WTC11 (cell line): Measurements from ENCODE around the gene PKHD1. TPM values are rescaled to one million over a fixed set of nuclear protein-coding genes. Genes with fewer than 3 reads are reported as not detected.

Experiments used
- ATAC-seq: fragments of 200-7000 bp; cut with Tn5 transposase; 2 replicates; pipeline ENCODE4 v1.10.0; 2021; ENCODE audit warnings: mild to moderate bottlenecking, moderate library complexity
- CTCF ChIA-PET: fragments of 300-600 bp; sonication (Branson Sonifier 250); formaldehyde crosslinking; loops from one replicate; lab custom pipeline; 2021; ENCODE audit warnings: antibody characterized with exemption; lab: Charles Lee
- POLR2A ChIA-PET: fragments of 350-600 bp; sonication (Branson Sonifier 250); formaldehyde crosslinking; loops from one replicate; lab custom pipeline; 2021; ENCODE audit warnings: antibody characterized with exemption; lab: Charles Lee
- DNase-seq: peaks from one replicate; pipeline ENCODE4 v3.0.0; 2021; ENCODE audit warnings: low spot score
- H3K27ac Mint-ChIP-seq: 2 replicates; pipeline ENCODE4 v1.8.0; 2021; ENCODE audit warnings: mixed read lengths
- H3K27me3 Mint-ChIP-seq: 2 replicates; pipeline ENCODE4 v1.8.0; 2021; ENCODE audit warnings: low read depth, mild to moderate bottlenecking, moderate library complexity, mixed read lengths
- H3K36me3 Mint-ChIP-seq: 2 replicates; pipeline ENCODE4 v1.8.0; 2021; ENCODE audit warnings: mixed read lengths
- H3K4me1 Mint-ChIP-seq: 2 replicates; pipeline ENCODE4 v1.8.0; 2022; ENCODE audit warnings: mixed read lengths
- H3K4me3 Mint-ChIP-seq: 2 replicates; pipeline ENCODE4 v1.8.0; 2021; ENCODE audit warnings: mild to moderate bottlenecking, moderate library complexity, mixed read lengths
- H3K9me3 Mint-ChIP-seq: 2 replicates; pipeline ENCODE4 v1.8.0; 2021; ENCODE audit warnings: mixed read lengths
- ATF3 ChIP-seq: sonication (generic); formaldehyde crosslinking; conservative IDR thresholded peaks from 2 replicates; pipeline ENCODE4 v1.8.1; 2022; ENCODE audit warnings: mild to moderate bottlenecking, missing genetic modification reagents
- E2F4 ChIP-seq: sonication (generic); formaldehyde crosslinking; IDR thresholded peaks from 2 replicates; pipeline ENCODE4 v1.8.1; 2022; ENCODE audit warnings: low read depth, mild to moderate bottlenecking, moderate library complexity, missing genetic modification reagents, borderline replicate concordance
- HMGXB4 ChIP-seq: sonication (generic); formaldehyde crosslinking; IDR thresholded peaks from 2 replicates; pipeline ENCODE4 v1.8.1; 2023; ENCODE audit warnings: mild to moderate bottlenecking, moderate library complexity, missing genetic modification reagents
- JAZF1 ChIP-seq: fragments of 250-450 bp; sonication (Bioruptor Pico); IDR thresholded peaks from 2 replicates; pipeline ENCODE4 v1.9.0; 2021; ENCODE audit warnings: moderate library complexity, mild to moderate bottlenecking, inconsistent platforms
- MLX ChIP-seq: sonication (generic); formaldehyde crosslinking; IDR thresholded peaks from 2 replicates; pipeline ENCODE4 v1.8.1; 2023; ENCODE audit warnings: mild to moderate bottlenecking, missing genetic modification reagents, moderate library complexity
- RELA ChIP-seq: sonication (generic); formaldehyde crosslinking; IDR thresholded peaks from 2 replicates; pipeline ENCODE4 v1.8.1; 2022; ENCODE audit warnings: missing genetic modification reagents, mild to moderate bottlenecking, borderline replicate concordance
- TP53 ChIP-seq: sonication (generic); formaldehyde crosslinking; IDR thresholded peaks from 2 replicates; pipeline ENCODE4 v1.8.1; 2023; ENCODE audit warnings: mild to moderate bottlenecking, missing genetic modification reagents
- ZNF416 ChIP-seq: fragments of 250-450 bp; sonication (Bioruptor Pico); IDR thresholded peaks from 2 replicates; pipeline ENCODE4 v1.9.0; 2021; ENCODE audit warnings: mild to moderate bottlenecking, inconsistent platforms
- ZNF532 ChIP-seq: fragments of 250-450 bp; sonication (Bioruptor Pico); IDR thresholded peaks from 2 replicates; pipeline ENCODE4 v1.9.0; 2021; ENCODE audit warnings: mild to moderate bottlenecking, borderline replicate concordance
- total RNA-seq: library from RNA; stranded (reverse); gene quantifications from 3 replicates; pipeline ENCODE4 v1.2.3, GENCODE V29; 2021

The PKHD1 gene
- total RNA-seq, 1 experiment from 2014 or later = 0.15 TPM

- TF ChIP-seq HMGXB4 (CRISPR knock-in tag) = no peak
Measured at GRCh38 chr6:52135217-52135616, 47.8 kb upstream of the PKHD1 start (continued).

- TF ChIP-seq TP53 (no peak), MLX (no peak)
- Mint-ChIP-seq H3K36me3 (no peaks in the 10 kb centered on the region), H3K4me3 (no peak overlapping the region), H3K27ac (no peak overlapping the region), H3K4me1 (peaks cover 29% of the 10 kb centered on the region), H3K9me3 (no peaks in the 10 kb centered on the region), H3K27me3 (no peaks in the 10 kb centered on the region)
- ChIA-PET CTCF (no interaction called here), POLR2A (no interaction called here)
- ATAC-seq (no peak), DNase-seq (no peak)
Measured at GRCh38 chr6:52134011-52134410, 46.6 kb upstream of the PKHD1 start.

- POLR2A ChIA-PET = interaction anchor here (0.5 kb wide), 1 partner anchor 63 kb away, joined by 7 read pairs; no protein-coding TSS in a partner anchor
- TF ChIP-seq RELA (CRISPR knock-in tag) (no peak), E2F4 (no peak), ZNF416 (CRISPR knock-in tag) (no peak), JAZF1 (CRISPR knock-in tag) (no peak), ATF3 (CRISPR knock-in tag) (no peak)
- Mint-ChIP-seq H3K4me3 (no peak overlapping the region), H3K36me3 (no peaks in the 10 kb centered on the region), H3K9me3 (no peaks in the 10 kb centered on the region; the same call in 1 of the 2 replicates), H3K27ac (no peak overlapping the region), H3K27me3 (no peaks in the 10 kb centered on the region), H3K4me1 (peaks cover 29% of the 10 kb centered on the region)
- DNase-seq (no peak), ATAC-seq (no peak)
- CTCF ChIA-PET = no interaction called here
Measured at GRCh38 chr6:52133324-52133723, 45.9 kb upstream of the PKHD1 start.

GRCh38 chr6:52132292-52132691 is 44.9 kb upstream of the PKHD1 start:
- DNase-seq (no peak), ATAC-seq (no peak)
- H3K27ac Mint-ChIP-seq = no peak overlapping the region
- peaks cover 4% of the 10 kb centered on the region; the same call in 1 of the 2 replicates for H3K36me3 Mint-ChIP-seq
- no peak overlapping the region for H3K4me3 Mint-ChIP-seq
- CTCF ChIA-PET = interaction anchor here (0.8 kb wide), 1 partner anchor 26 kb away, joined by 3 read pairs; no protein-coding TSS in a partner anchor
- H3K4me1 Mint-ChIP-seq = peaks cover 23% of the 10 kb centered on the region
- peaks cover 9% of the 10 kb centered on the region for H3K9me3 Mint-ChIP-seq
- no peak for TF ChIP-seq ZNF532 (CRISPR knock-in tag)
- no peaks in the 10 kb centered on the region for H3K27me3 Mint-ChIP-seq
- POLR2A ChIA-PET = interaction anchor here (0.6 kb wide), 1 partner anchor 21 kb away, joined by 3 read pairs; no protein-coding TSS in a partner anchor
